Measurements from ENCODE around the gene GAK.
"Not testable (repeated sequence)": the region's sequence is repeated elsewhere in the genome, so short reads cannot be mapped to it uniquely, and the experiment has no call there.

GAK gene

GRCh38 chr4:926538-926937 lies 5.6 kb downstream of the GAK start:
- no peak for DNase-seq (ENCODE audit: low read depth)

GRCh38 chr4:925771-926500 lies 6.2 kb downstream of the GAK start:
- no peak for DNase-seq (ENCODE audit: low read depth)

DNA sequence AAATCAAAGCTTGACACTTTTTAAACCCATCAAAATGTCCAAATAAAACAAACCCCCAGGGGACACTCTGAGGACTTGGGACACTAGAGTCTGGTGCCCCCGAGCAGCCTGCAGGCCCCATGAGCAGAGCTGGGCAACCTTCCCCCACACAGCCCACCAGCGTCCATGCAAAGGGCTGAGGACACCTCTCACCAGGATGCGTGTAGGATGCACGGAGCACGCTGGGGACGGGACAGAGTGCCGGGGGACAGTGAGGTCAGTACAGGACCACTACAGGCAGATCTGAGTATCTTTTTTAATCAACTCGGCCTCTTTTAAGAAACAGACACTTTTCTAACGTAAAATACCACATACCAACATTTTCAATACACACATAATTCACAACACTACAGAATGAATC lies 6.9 kb downstream of the GAK start:
- no peak for DNase-seq (ENCODE audit: low read depth)

GRCh38 chr4:924107-925096 lies 7.7 kb downstream of the GAK start:
- DNase-seq (ENCODE audit: low read depth): no peak

- no peak for DNase-seq (ENCODE audit: low read depth)
Measured at GRCh38 chr4:921830-922331, 10.2 kb downstream of the GAK start.

GRCh38 chr4:919004-919680 lies 13.0 kb downstream of the GAK start:
- DNase-seq (ENCODE audit: low read depth): not testable (repeated sequence)

- DNase-seq (ENCODE audit: low read depth): not testable (repeated sequence)
Measured at GRCh38 chr4:918591-918990, 13.5 kb downstream of the GAK start.

- DNase-seq (ENCODE audit: low read depth): no peak
Measured at GRCh38 chr4:917992-918391, 14.1 kb downstream of the GAK start.

DNA sequence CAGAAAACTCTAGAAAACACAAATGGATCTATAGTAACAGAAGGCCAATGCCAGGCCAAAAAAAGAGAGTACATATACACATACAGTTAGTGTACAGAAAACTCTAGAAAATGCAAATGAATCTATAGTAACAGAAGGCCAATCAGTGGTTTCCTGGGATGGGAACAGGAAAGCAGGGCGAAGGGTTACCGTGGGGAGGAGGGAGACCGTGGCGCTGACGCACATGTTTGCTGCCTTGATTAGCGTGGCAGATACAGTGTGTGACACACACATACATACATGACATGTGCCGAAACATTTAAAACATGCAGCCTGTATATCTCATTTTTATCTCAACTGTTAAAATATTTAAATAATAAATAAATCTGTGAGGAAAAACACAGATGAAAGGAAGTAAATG lies 14.7 kb downstream of the GAK start:
- no peak for DNase-seq (ENCODE audit: low read depth)

DNA sequence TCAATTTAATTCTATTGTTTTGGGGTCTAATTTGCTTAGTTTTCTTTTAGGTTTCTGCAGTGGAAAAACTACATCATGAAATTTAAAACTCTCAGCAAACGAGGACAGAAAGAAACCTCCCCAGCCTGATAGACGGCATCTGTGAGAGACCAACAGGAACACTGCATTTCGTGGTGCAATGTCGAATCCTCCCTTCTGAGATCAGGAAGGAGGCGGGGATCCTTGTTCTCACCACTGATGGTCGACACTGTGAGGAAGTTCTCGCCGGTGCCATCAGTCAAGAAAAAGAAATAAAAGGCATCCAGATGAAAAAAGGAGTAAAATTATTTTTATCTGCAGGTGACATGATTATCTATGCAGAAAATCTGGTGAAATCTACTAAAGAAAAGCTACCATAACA lies 16.5 kb downstream of the GAK start:
- no peak for DNase-seq (ENCODE audit: low read depth)

DNA sequence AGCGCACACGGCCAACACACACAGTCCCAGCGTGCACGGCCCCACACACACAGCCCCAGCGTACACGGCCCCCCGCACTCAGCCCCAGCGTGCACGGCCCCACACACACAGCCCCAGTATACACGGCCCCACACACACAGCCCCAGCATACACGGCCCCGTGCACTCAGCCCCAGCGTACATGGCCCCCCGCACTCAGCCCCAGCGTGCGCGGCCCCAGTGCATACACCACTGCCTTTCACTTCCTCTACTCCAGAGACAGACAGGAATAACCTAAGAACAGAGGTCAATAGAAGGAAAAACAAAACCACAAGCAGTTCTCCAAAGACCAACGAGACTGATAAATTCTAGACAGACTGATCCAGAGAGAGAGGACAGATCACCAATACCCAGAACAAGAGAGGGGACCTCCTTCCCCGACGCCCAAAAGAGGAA lies 17.1 kb downstream of the GAK start:
- no peak for DNase-seq (ENCODE audit: low read depth)

- no peak for DNase-seq (ENCODE audit: low read depth)
Measured at GRCh38 chr4:914531-914930, 17.6 kb downstream of the GAK start.

DNA sequence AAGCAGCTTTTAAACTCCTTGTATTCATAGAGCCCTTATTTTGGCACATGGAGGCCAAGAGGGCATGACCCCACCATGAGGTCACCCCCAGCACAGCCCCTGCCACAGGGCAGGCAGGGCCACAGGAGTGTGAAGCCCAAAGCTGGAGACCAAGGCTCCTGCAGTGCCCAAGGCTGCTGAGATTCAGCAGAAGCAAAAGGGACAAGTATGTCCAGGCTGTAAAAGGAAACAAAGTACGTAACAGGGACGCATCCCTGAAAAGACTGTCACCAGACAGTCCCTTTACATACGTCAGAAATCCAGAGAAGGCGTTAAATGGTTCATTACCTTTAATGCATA lies 18.9 kb downstream of the GAK start:
- DNase-seq (ENCODE audit: low read depth): no peak

DNA sequence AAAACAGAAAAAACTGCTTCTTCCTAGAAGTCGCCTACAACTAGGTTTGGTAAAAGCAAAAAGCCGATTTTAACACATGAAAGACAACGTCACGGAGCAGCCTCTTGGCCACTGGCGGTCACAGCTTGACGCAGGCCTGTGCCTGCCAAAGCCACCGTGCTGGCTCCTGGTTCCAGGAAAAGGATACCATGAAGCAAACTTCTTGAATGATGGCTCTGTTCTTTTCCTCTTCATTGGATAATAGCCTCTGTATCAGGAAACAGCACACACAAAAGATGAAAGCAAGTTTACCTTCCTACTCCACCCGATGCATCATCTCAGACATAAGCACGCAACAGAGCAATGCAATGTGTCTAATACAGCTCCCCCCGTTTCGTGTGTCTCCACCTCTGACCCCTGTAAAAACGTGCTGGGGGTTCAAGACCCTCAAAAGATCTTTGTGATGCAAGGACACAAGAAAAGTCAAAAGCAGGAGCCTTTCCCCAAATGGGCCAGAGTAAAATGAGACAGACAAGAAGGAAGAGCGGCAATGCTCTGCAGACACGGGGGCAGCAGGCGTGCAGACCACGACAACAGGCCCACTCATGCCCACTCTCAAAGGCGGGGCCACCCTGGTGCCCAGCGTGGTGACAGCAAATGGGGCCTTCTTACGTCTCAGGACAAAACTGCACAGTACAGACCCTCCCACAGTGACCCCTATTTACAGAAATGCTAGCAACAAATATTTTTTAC lies 19.4 kb downstream of the GAK start:
- no peak for DNase-seq (ENCODE audit: low read depth)

DNA sequence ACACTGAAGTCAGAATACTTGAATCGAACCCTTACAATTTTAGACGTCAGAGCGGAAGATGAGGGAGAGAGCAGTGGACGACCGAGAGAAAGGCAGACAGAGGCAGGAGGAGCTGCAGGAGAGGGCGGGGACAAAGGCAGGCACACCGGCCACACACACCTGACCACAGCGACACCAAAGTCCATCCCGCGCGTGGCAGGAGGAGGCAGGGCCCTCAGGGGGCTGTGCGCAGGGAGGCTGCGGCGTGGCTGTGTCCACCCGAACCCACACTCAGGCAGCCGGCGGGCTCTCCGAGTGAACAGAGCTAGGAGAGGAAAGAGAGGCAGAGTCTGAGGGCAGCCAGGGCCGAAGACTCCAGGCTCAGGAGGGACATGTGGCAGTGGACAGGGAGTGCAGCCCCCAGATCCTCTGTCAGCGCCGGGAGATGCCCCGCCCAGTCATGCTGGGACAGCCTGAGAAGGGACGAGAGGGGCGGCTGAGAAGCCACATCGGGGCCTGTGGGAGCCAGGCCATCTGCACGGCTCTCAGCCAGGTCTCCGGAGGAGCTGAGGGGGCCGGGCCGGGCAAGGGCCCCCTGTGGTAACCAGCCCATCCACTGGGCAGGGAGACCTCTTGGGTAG lies 20.1 kb downstream of the GAK start:
- DNase-seq (ENCODE audit: low read depth): no peak

- no peak for DNase-seq (ENCODE audit: low read depth)
Measured at GRCh38 chr4:911221-911751, 20.8 kb downstream of the GAK start.

GRCh38 chr4:910366-911091 lies 21.6 kb downstream of the GAK start:
- DNase-seq (ENCODE audit: low read depth): no peak

- no peak for DNase-seq (ENCODE audit: low read depth)
Measured at GRCh38 chr4:909821-910220, 22.3 kb downstream of the GAK start.

DNA sequence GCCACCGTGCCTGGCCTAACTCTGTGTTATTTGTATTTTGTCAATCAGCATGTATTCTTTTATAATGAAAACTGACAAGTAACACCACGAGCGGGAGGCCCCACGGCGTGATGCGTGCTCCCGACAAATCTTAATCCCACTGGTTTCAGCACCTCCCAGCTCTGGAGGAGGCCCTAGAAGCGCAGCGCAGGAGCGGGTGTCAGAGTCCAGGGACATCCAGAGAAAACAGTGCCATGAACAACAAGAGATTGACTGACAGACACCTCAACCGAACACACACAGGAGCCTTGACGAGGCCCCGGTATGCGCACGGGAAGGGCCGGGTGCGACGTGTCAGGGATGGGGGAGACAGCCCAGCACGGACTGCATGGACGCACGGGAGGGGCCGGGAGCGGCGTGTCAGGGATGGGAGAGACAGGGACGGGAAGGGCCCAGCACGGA lies 23.0 kb downstream of the GAK start:
- DNase-seq (ENCODE audit: low read depth): no peak

DNA sequence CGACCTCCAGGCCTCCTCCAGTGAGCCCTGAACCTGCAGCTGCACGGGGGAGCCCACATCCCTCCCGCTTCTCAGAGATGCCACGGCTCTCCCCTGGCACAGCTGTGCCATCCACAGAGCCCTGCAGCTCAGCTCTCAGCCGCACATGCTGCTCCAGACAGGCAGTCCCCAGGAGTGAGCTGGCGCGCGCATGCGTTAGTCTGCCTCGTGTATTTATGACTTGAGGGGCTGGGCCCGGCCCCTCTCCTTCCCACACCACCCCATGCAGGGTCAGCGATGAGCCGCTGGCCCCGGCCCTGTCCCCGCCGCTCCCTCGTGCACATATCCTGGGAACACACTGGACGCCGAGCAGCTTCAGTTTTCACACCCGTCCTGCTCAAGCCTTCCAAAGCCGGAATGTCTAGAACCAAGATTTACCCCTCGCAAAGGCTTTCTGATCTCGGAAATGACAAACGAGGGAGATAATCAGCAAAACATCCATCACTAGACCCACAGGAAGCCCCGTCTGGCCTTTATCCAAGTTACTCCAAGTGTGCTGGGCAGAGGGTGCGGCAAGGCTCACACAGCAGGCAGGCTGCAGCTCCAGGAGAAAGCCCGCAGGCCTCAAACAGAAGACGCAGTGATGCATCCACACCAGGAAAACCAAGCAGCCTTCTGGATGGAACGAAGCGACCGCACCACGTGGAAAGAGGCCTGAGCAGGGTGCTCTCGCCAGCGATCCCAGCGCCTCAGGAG lies 24.3 kb downstream of the GAK start:
- DNase-seq (ENCODE audit: low read depth): no peak
